ENCODE measurements around the gene EXOSC10. TPM values are rescaled to one million over a fixed set of nuclear protein-coding genes. Genes with fewer than 3 reads are reported as not detected.

The EXOSC10 gene
- total and polyA plus RNA-seq, 9 of the 15 experiments (the other 6 are each of a cell fraction or from before 2014, with no cell fraction given), result 23.4 to 150 (median 105) TPM

DNA sequence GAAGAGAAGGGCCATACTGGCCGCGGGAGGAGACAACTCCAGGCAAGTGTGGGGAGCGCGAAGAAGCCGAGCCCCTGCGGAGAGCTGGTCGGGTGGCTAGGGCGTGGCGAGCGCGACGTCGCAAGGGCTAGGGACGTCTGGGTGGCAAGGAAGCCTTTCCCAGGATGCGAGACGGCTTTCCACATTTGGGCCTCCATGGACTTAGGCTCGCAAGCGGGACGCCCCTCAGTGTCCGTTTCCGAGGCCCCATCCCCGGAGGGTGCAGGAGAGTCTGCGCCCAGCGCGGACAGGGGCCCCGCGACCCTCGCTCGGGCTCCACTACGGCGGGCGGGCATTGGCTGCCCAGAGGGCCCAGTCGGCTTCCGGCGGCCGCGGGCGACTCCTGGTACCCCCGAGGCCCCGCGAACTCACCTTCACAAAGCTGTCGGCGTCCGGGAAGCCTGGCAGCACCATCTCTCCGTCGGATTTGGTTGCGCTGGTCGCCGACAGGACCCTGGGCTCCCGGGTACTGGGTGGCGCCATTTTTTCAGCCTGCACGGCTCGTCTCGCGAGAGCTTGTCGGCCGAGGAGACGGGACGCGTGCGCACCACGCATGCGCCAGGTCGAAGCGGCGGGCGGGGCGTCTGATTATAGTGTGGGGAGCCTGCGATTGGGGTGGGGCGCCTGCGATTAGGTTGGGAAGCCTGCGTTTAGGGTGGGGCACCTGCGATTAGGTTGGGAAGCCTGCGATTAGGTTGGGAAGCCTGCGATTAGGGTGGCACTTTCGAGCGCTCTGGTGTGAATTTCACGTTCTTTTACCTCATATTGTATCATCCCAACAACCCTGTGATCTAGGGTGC, at the start of gene EXOSC10 (continued):
- TF ChIP-seq, protein P1, sequence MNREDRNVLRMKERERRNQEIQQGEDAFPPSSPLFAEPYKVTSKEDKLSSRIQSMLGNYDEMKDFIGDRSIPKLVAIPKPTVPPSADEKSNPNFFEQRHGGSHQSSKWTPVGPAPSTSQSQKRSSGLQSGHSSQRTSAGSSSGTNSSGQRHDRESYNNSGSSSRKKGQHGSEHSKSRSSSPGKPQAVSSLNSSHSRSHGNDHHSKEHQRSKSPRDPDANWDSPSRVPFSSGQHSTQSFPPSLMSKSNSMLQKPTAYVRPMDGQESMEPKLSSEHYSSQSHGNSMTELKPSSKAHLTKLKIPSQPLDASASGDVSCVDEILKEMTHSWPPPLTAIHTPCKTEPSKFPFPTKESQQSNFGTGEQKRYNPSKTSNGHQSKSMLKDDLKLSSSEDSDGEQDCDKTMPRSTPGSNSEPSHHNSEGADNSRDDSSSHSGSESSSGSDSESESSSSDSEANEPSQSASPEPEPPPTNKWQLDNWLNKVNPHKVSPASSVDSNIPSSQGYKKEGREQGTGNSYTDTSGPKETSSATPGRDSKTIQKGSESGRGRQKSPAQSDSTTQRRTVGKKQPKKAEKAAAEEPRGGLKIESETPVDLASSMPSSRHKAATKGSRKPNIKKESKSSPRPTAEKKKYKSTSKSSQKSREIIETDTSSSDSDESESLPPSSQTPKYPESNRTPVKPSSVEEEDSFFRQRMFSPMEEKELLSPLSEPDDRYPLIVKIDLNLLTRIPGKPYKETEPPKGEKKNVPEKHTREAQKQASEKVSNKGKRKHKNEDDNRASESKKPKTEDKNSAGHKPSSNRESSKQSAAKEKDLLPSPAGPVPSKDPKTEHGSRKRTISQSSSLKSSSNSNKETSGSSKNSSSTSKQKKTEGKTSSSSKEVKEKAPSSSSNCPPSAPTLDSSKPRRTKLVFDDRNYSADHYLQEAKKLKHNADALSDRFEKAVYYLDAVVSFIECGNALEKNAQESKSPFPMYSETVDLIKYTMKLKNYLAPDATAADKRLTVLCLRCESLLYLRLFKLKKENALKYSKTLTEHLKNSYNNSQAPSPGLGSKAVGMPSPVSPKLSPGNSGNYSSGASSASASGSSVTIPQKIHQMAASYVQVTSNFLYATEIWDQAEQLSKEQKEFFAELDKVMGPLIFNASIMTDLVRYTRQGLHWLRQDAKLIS (CRISPR knock-in tag; IDR thresholded peaks at IDR 0.05), result peak; percentile 97
- peak; percentile 90 for TF ChIP-seq C11orf30 (IDR thresholded peaks at IDR 0.05; ENCODE audit: low read depth)
- no peak for TF ChIP-seq JUNB (CRISPR knock-in tag; conservative IDR thresholded peaks at IDR 0.05)
- TF ChIP-seq HDAC6 (IDR thresholded peaks at IDR 0.05; ENCODE audit: low read depth, low read length), result no peak
- TF ChIP-seq KAT2B (IDR thresholded peaks at IDR 0.05; ENCODE audit: low read depth, low read length), result no peak
- TF ChIP-seq TAF1 (IDR thresholded peaks at IDR 0.05; ENCODE audit: control insufficient read depth, extremely low read depth, insufficient read depth, low read length, severe bottlenecking), result peak; percentile 95
- TF ChIP-seq ZNF408 (CRISPR knock-in tag; IDR thresholded peaks at IDR 0.05; ENCODE audit: low read depth), result no peak
- TF ChIP-seq, protein P2, sequence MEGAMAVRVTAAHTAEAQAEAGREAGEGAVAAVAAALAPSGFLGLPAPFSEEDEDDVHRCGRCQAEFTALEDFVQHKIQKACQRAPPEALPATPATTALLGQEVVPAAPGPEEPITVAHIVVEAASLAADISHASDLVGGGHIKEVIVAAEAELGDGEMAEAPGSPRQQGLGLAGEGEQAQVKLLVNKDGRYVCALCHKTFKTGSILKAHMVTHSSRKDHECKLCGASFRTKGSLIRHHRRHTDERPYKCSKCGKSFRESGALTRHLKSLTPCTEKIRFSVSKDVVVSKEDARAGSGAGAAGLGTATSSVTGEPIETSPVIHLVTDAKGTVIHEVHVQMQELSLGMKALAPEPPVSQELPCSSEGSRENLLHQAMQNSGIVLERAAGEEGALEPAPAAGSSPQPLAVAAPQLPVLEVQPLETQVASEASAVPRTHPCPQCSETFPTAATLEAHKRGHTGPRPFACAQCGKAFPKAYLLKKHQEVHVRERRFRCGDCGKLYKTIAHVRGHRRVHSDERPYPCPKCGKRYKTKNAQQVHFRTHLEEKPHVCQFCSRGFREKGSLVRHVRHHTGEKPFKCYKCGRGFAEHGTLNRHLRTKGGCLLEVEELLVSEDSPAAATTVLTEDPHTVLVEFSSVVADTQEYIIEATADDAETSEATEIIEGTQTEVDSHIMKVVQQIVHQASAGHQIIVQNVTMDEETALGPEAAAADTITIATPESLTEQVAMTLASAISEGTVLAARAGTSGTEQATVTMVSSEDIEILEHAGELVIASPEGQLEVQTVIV (CRISPR knock-in tag; IDR thresholded peaks at IDR 0.05; ENCODE audit: borderline replicate concordance), result no peak
- TF ChIP-seq MCM5 (IDR thresholded peaks at IDR 0.05; ENCODE audit: low read depth), result no peak
- peak; percentile 59; the same call in 1 of the 2 replicates for TF ChIP-seq ESRRA (IDR thresholded peaks at IDR 0.05; ENCODE audit: borderline replicate concordance, low read depth)
- TF ChIP-seq, protein P3, sequence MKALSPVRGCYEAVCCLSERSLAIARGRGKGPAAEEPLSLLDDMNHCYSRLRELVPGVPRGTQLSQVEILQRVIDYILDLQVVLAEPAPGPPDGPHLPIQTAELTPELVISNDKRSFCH (CRISPR knock-in tag; IDR thresholded peaks at IDR 0.05), result no peak
- TF ChIP-seq, protein P3 (tag; IDR thresholded peaks at IDR 0.05), result no peak
- peak; percentile 48; the same call in 1 of the 2 replicates for TF ChIP-seq PRMT5 (CRISPR knock-in tag; IDR thresholded peaks at IDR 0.05)
- TF ChIP-seq HCFC1 (IDR thresholded peaks at IDR 0.05; ENCODE audit: low read depth, low read length), result peak; percentile 63
- TF ChIP-seq SRSF1 (IDR thresholded peaks at IDR 0.05; ENCODE audit: low read depth, low read length), result 0 out of 2 replicates have a peak, but pooled peaks have one; percentile 32
- TF ChIP-seq NUFIP1 (IDR thresholded peaks at IDR 0.05; ENCODE audit: partially characterized antibody), result no peak
- no peak for TF ChIP-seq ZC3H4 (CRISPR knock-in tag; IDR thresholded peaks at IDR 0.05; ENCODE audit: borderline replicate concordance)
- TF ChIP-seq POLR3G (IDR thresholded peaks at IDR 0.05; ENCODE audit: extremely low read depth, insufficient read length, insufficient replicate concordance), result no peak
- no peak for TF ChIP-seq BCOR (IDR thresholded peaks at IDR 0.05)
- TF ChIP-seq, protein P4, sequence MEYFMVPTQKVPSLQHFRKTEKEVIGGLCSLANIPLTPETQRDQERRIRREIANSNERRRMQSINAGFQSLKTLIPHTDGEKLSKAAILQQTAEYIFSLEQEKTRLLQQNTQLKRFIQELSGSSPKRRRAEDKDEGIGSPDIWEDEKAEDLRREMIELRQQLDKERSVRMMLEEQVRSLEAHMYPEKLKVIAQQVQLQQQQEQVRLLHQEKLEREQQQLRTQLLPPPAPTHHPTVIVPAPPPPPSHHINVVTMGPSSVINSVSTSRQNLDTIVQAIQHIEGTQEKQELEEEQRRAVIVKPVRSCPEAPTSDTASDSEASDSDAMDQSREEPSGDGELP (CRISPR knock-in tag; IDR thresholded peaks at IDR 0.05; ENCODE audit: borderline replicate concordance), result peak; percentile 74
- TF ChIP-seq CREBBP (IDR thresholded peaks at IDR 0.05; ENCODE audit: low read depth, low read length), result no peak

All from K562 (cell line).